Sigmoid colon (tissue), 4 donors: Measurements from ENCODE around the gene PIANP.

Experiments
- CTCF ChIP-seq, 4 experiments: fragments of 450-650 bp in 3 of 4; fragments of 200-600 bp in 1 of 4; IDR thresholded peaks; one replicate each; pipeline ENCODE4 v1.5.1; 2016 to 2019; ENCODE audit warnings: antibody characterized with exemption in 4 of 4, mild to moderate bottlenecking in 3 of 4, moderate library complexity in 2 of 4
- EP300 ChIP-seq, 4 donors: sonication (generic); formaldehyde crosslinking; IDR thresholded peaks; one replicate each; pipeline ENCODE4 v1.6.1; 2017; ENCODE audit warnings: antibody characterized with exemption in 4 of 4
- POLR2A ChIP-seq, 2 donors: fragments of 450-650 bp; IDR thresholded peaks; one replicate each; pipeline ENCODE4 v1.6.1; 2016; ENCODE audit warnings: antibody characterized with exemption in 2 of 2, mild to moderate bottlenecking in 2 of 2, moderate library complexity in 2 of 2
- POLR2AphosphoS5 ChIP-seq, 4 donors: sonication (generic); formaldehyde crosslinking; IDR thresholded peaks; one replicate each; pipeline ENCODE4 v1.6.1; 2017; ENCODE audit warnings: antibody characterized with exemption in 4 of 4

GRCh38 chr12:6747216-6747615 is 46.6 kb upstream of the PIANP start:
- no peak for TF ChIP-seq CTCF (IDR thresholded peaks at IDR 0.05)
- TF ChIP-seq POLR2A (IDR thresholded peaks at IDR 0.05), result no peak
- TF ChIP-seq EP300 (IDR thresholded peaks at IDR 0.05), result no peak
- TF ChIP-seq POLR2AphosphoS5 (IDR thresholded peaks at IDR 0.05), result no peak
